Measurements from ENCODE around the gene TRIM33.
"Not testable (repeated sequence)": the region's sequence is repeated elsewhere in the genome, so short reads cannot be mapped to it uniquely, and the experiment has no call there.

TRIM33 gene

DNA sequence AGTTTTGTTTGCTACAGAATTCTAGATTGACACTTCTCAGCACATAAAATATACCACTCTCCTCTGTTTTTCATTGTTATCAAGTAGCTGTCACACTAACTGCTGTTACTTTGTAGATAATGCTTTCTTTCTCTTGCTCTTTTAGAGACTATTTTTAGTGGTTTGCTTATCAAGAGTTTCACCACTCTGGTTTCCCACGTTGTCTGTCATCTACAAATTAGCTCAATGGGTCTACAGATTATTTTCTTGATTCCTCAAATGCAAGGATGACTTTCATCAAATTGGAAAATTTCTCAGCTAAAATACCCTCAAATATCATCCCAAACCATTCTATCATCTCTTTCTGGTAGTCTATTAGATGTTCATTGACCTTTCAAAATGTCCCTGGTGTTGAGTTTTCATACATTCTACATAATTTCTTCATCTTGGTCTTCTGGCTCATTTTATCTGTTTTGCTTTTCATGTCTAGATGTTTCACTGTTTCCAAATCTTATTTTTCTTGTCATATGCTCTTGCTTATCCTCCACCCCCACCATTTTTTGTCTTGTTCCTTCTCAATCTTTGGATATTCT is 122.5 kb downstream of the TRIM33 start:
- no peak for DNase-seq (ENCODE audit: low read depth)
- TF ChIP-seq, protein P1, sequence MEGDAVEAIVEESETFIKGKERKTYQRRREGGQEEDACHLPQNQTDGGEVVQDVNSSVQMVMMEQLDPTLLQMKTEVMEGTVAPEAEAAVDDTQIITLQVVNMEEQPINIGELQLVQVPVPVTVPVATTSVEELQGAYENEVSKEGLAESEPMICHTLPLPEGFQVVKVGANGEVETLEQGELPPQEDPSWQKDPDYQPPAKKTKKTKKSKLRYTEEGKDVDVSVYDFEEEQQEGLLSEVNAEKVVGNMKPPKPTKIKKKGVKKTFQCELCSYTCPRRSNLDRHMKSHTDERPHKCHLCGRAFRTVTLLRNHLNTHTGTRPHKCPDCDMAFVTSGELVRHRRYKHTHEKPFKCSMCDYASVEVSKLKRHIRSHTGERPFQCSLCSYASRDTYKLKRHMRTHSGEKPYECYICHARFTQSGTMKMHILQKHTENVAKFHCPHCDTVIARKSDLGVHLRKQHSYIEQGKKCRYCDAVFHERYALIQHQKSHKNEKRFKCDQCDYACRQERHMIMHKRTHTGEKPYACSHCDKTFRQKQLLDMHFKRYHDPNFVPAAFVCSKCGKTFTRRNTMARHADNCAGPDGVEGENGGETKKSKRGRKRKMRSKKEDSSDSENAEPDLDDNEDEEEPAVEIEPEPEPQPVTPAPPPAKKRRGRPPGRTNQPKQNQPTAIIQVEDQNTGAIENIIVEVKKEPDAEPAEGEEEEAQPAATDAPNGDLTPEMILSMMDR (conservative IDR thresholded peaks at IDR 0.05; ENCODE audit: control insufficient read depth, insufficient read depth, low read depth, low read length) = no peak
- H3K4me3 ChIP-seq (ENCODE audit: control insufficient read depth, low read depth, low read length) = no peak overlapping the region

DNA sequence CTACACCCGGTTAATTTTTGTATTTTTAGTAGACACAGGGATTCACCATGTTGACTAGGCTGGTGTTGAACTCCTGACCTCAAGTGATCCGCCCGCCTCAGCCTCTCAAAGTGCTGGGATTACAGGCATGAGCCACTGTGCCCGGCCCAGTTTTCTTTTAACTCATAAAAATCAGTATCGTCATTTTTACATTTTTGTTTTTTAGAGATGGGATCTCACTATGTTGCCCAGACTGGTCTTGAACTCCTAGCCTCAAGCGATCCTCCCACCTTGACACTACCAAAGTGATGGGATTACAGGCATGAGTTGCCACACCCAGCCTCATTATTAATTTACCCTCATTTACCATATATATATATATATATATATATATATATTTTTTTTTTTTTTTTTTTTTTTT is 123.4 kb downstream of the TRIM33 start:
- not testable (repeated sequence) for DNase-seq (ENCODE audit: low read depth); H3K4me3 ChIP-seq (ENCODE audit: control insufficient read depth, low read depth, low read length)

DNA sequence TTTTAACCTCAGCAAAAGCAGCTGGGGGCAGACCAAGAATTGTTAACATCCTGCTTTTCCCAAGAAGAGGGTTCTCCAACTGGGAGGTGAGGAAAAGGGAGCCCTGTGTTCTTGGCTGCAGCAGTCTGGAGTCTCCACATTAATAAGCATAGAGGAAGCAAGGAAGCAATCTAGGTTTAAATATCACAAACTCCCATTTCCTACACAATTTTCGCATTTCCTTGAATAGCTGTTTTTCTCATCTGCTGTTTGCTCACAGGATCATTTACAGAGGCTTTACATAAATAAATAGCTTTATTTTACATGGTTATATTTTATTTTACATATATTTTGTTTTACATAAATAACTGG is 124.0 kb downstream of the TRIM33 start:
- DNase-seq (ENCODE audit: low read depth) = no peak
- no peak overlapping the region for H3K4me3 ChIP-seq (ENCODE audit: control insufficient read depth, low read depth, low read length)
- TF ChIP-seq, protein P1 (conservative IDR thresholded peaks at IDR 0.05; ENCODE audit: control insufficient read depth, insufficient read depth, low read depth, low read length) = no peak

DNA sequence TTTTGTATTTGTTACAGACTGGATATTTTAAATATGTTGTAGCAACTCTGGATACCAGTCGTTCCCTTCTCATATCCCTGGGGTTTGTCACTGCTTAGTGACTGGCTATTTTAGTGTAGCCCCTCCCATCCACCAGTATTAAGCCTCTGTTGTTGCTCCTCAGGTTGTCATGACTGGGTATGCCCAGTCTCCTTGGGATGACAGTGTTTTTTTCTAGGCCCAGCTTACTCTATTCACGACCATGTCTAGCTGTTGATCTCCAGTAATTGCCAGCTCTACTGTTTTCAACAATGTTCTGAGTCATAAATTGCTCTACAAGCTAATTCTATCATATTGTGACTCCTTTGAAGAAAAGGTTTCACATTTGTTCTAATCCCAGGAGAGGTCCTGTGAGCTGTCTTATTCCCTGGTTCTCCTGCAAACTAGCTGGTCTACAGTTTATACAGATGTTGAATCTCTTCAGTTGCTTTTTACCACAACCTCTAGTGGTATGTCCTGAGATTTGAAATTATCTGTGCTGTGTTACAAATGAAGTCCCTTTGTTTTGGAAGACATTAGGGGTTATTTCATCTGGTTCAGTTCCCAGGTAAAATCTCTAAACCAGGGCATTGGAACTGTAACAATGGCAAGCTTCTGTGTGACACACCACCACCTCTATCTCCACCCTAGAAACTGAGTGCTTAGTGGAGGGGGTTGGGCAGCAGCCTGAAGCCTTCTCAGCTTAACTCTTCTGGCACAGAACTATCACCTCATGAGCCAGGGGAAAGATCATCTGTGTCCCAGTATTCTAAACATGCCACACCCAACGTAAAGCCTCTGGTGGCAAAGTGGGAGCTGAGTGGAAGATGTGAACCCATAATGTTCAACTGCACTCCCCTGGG is 124.6 kb downstream of the TRIM33 start:
- no peak for DNase-seq (ENCODE audit: low read depth)
- H3K4me3 ChIP-seq (ENCODE audit: control insufficient read depth, low read depth, low read length) = no peak overlapping the region
- TF ChIP-seq, protein P1 (conservative IDR thresholded peaks at IDR 0.05; ENCODE audit: control insufficient read depth, insufficient read depth, low read depth, low read length) = no peak

DNA sequence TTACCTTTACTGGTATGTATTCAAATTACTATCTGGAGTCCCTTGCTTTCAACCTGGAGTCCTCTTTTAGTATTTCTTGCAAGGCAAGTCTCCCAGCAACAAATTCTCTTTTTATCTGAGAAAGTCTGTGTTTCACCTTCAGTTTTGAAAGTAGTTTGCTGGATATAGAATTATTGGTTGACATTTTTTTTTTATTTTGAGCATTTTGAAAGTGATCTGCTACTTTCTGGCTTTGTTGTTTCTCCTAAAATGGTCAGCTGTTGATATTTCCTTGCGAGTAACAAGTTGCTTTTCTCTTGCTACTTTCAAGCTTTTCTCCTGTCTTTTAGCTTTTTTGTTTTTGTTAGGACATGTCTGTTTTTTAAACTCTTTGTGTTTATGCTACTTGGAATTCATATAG is 126.1 kb downstream of the TRIM33 start:
- no peak for DNase-seq (ENCODE audit: low read depth)
- no peak overlapping the region for H3K4me3 ChIP-seq (ENCODE audit: control insufficient read depth, low read depth, low read length)
- TF ChIP-seq, protein P1 (conservative IDR thresholded peaks at IDR 0.05; ENCODE audit: control insufficient read depth, insufficient read depth, low read depth, low read length) = no peak

DNA sequence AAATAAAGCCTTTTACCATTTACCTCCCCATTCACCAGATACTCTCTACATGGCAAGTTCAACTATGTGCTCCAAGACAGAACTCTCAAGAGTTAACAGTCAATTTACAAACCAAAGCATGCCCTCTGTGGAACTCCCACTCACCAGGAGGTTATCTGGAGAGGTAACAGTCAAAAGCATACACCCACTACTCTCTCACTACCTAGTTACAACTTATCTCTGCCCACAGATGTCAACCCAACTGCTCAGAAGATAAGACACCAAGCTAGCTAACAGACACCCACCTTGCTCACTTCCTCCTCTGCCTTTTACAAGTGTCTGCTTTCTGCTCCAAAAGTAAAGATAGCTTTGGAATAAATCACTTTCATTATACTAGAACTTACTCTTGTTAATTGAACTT is 131.0 kb downstream of the TRIM33 start:
- H3K4me3 ChIP-seq (ENCODE audit: control insufficient read depth, low read depth, low read length) = no peak overlapping the region
- TF ChIP-seq, protein P1 (conservative IDR thresholded peaks at IDR 0.05; ENCODE audit: control insufficient read depth, insufficient read depth, low read depth, low read length) = no peak
- no peak for DNase-seq (ENCODE audit: low read depth)

DNA sequence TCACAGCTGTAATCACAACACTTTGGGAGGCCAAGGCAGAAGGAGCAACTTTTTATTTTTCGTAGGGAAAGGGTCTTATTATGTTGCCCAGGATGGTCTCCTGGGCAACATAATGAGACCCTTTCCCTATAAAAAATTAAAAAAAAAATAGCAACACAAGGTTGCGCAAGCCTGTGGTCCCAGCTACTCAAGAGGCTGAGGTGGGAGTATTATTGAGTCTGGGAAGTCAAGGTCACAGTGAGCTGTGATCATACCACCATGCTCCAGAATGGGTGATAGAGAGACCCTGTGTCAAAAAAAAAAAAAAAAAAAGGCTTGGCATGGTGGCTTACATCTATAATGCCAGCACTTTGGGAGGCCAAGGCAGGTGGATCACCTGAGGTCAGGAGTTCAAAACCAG is 131.6 kb downstream of the TRIM33 start:
- no peak for DNase-seq (ENCODE audit: low read depth)
- TF ChIP-seq, protein P1 (conservative IDR thresholded peaks at IDR 0.05; ENCODE audit: control insufficient read depth, insufficient read depth, low read depth, low read length) = no peak
- H3K4me3 ChIP-seq (ENCODE audit: control insufficient read depth, low read depth, low read length) = no peak overlapping the region

Measured in fibroblast of mammary gland (primary cell).